Uterus (tissue), 2 donors: Measurements from ENCODE around the gene PPP1CB.

ENCODE experiments used
- CTCF ChIP-seq, 4 experiments: fragments of 200-600 bp in 2 of 4; fragments of 450-650 bp in 2 of 4; sonication (generic) in 2 of 4; IDR thresholded peaks; one replicate each; pipeline ENCODE4 v1.5.1; 2016 to 2019; ENCODE audit warnings: antibody characterized with exemption in 4 of 4, mild to moderate bottlenecking in 2 of 4, moderate library complexity in 1 of 4
- POLR2A ChIP-seq, 2 donors: fragments of 450-650 bp; IDR thresholded peaks; one replicate each; pipeline ENCODE4 v1.6.1; 2016; ENCODE audit warnings: antibody characterized with exemption in 2 of 2, mild to moderate bottlenecking in 1 of 2, moderate library complexity in 1 of 2

- TF ChIP-seq POLR2A (IDR thresholded peaks at IDR 0.05) = no peak
- no peak for TF ChIP-seq CTCF (IDR thresholded peaks at IDR 0.05)
Observed at GRCh38 chr2:28761420-28761819, 9.8 kb downstream of the PPP1CB start.
